HEK293T (cell line): Measurements from ENCODE around the gene DUSP8.
"Not testable (repeated sequence)": the region's sequence is repeated elsewhere in the genome, so short reads cannot be mapped to it uniquely, and the experiment has no call there.

Experiments used
- CTCF ChIA-PET: fragments of 350-600 bp; formaldehyde crosslinking; extraction: SDS; loops from one replicate; lab custom pipeline; 2021; ENCODE audit warnings: antibody characterized with exemption, inconsistent platforms; lab: Yijun Ruan, JAX
- POLR2A ChIA-PET: fragments of 350-600 bp; formaldehyde crosslinking; extraction: SDS; loops from one replicate; lab custom pipeline; 2020; ENCODE audit warnings: antibody characterized with exemption, inconsistent platforms; lab: Yijun Ruan, JAX
- DNase-seq: peaks from one replicate; pipeline ENCODE4 v3.0.0; 2012; ENCODE audit warnings: mixed read lengths; ENCODE audit errors: extremely low spot score
- ARNT ChIP-seq: fragments of 450-650 bp; IDR thresholded peaks from 2 replicates; pipeline ENCODE4 v1.6.1; 2017; ENCODE audit warnings: mild to moderate bottlenecking
- BHLHE40 ChIP-seq: fragments of 450-650 bp; IDR thresholded peaks from 2 replicates; pipeline ENCODE4 v1.6.1; 2016; ENCODE audit warnings: mild to moderate bottlenecking, moderate library complexity, borderline replicate concordance
- CTBP1 ChIP-seq: fragments of 450-650 bp; IDR thresholded peaks from 2 replicates; pipeline ENCODE4 v1.6.1; 2016; ENCODE audit warnings: borderline replicate concordance
- ELF4 ChIP-seq: fragments of 450-650 bp; IDR thresholded peaks from 2 replicates; pipeline ENCODE4 v1.6.1; 2017; ENCODE audit warnings: antibody characterized with exemption
- FOXA1 ChIP-seq: fragments of 450-650 bp; IDR thresholded peaks from 2 replicates; pipeline ENCODE4 v1.6.1; 2016; ENCODE audit warnings: mild to moderate bottlenecking
- FOXK2 ChIP-seq: fragments of 450-650 bp; IDR thresholded peaks from 2 replicates; pipeline ENCODE4 v1.6.1; 2016; ENCODE audit warnings: mild to moderate bottlenecking
- FOXM1 ChIP-seq: fragments of 450-650 bp; IDR thresholded peaks from 2 replicates; pipeline ENCODE4 v1.6.1; 2017; ENCODE audit warnings: mild to moderate bottlenecking, borderline replicate concordance
- HDGF ChIP-seq: fragments of 450-650 bp; IDR thresholded peaks from 2 replicates; pipeline ENCODE4 v1.6.1; 2017; ENCODE audit warnings: antibody characterized with exemption, borderline replicate concordance
- L3MBTL2 ChIP-seq: fragments of 450-650 bp; conservative IDR thresholded peaks from 2 replicates; pipeline ENCODE4 v1.6.1; 2016; ENCODE audit warnings: mild to moderate bottlenecking
- LEF1 ChIP-seq: fragments of 450-650 bp; IDR thresholded peaks from 2 replicates; pipeline ENCODE4 v1.6.1; 2017; ENCODE audit warnings: mild to moderate bottlenecking, borderline replicate concordance
- NFRKB ChIP-seq: fragments of 450-650 bp; IDR thresholded peaks from 2 replicates; pipeline ENCODE4 v1.6.1; 2016; ENCODE audit warnings: mild to moderate bottlenecking, moderate library complexity
- PKNOX1 ChIP-seq: fragments of 450-650 bp; IDR thresholded peaks from 2 replicates; pipeline ENCODE4 v1.6.1; 2016
- SP1 ChIP-seq: fragments of 450-650 bp; IDR thresholded peaks from 2 replicates; pipeline ENCODE4 v1.6.1; 2017
- SUZ12 ChIP-seq: fragments of 450-650 bp; IDR thresholded peaks from 2 replicates; pipeline ENCODE4 v1.6.1; 2016; ENCODE audit warnings: mild to moderate bottlenecking
- TARDBP ChIP-seq: fragments of 450-650 bp; IDR thresholded peaks from 2 replicates; pipeline ENCODE4 v1.6.1; 2016
- ZNF384 ChIP-seq: fragments of 450-650 bp; IDR thresholded peaks from 2 replicates; pipeline ENCODE4 v1.6.1; 2016

DUSP8 gene

GRCh38 chr11:1511937-1512496 lies 60.1 kb downstream of the DUSP8 start:
- CTCF ChIA-PET, result no interaction called here

GRCh38 chr11:1510928-1511327 lies 61.1 kb downstream of the DUSP8 start:
- ChIA-PET CTCF (interaction anchor here (0.6 kb wide), 1 partner anchor 19 kb away, joined by 3 read pairs; no protein-coding TSS in a partner anchor), POLR2A (no interaction called here)
- no peak for DNase-seq
- TF ChIP-seq L3MBTL2 (no peak), SUZ12 (no peak), BHLHE40 (no peak), SP1 (no peak), PKNOX1 (no peak), ZNF384 (no peak), TARDBP (no peak), FOXK2 (no peak), ELF4 (no peak), ARNT (no peak), HDGF (no peak), FOXA1 (no peak), LEF1 (no peak)

More at GRCh38 chr11:1511937-1512496, 60.1 kb downstream of the DUSP8 start:
- POLR2A ChIA-PET, result no interaction called here
- DNase-seq, result no peak
- TF ChIP-seq CTBP1, result no peak
- TF ChIP-seq PKNOX1, result no peak
- no peak for TF ChIP-seq TARDBP
- no peak for TF ChIP-seq ZNF384
- no peak for TF ChIP-seq FOXM1
- no peak for TF ChIP-seq L3MBTL2
- TF ChIP-seq BHLHE40, result no peak
- no peak for TF ChIP-seq FOXK2
- no peak for TF ChIP-seq NFRKB

GRCh38 chr11:1510351-1510750 lies 61.7 kb downstream of the DUSP8 start:
- POLR2A ChIA-PET, DNase-seq, CTCF ChIA-PET: not testable (repeated sequence)

- DNase-seq, result no peak
- TF ChIP-seq BHLHE40 (no peak), SUZ12 (no peak), ELF4 (no peak), CTBP1 (no peak), HDGF (no peak)
- CTCF ChIA-PET, result no interaction called here
- POLR2A ChIA-PET, result no interaction called here
These were observed 62.3 kb downstream of the DUSP8 start for GRCh38 chr11:1509626-1510255.

- ChIA-PET CTCF (no interaction called here), POLR2A (no interaction called here)
- no peak for DNase-seq
- TF ChIP-seq LEF1, result no peak
- TF ChIP-seq L3MBTL2, result no peak
- TF ChIP-seq HDGF, result no peak
- no peak for TF ChIP-seq TARDBP
- no peak for TF ChIP-seq PKNOX1
- no peak for TF ChIP-seq FOXA1
- TF ChIP-seq ZNF384, result no peak
- TF ChIP-seq NFRKB, result no peak
- no peak for TF ChIP-seq FOXK2
- no peak for TF ChIP-seq CTBP1
These were observed 63.1 kb downstream of the DUSP8 start for GRCh38 chr11:1508986-1509385.

GRCh38 chr11:1508491-1508891 lies 63.6 kb downstream of the DUSP8 start:
- POLR2A ChIA-PET, result interaction anchor here (1.5 kb wide), 1 partner anchor 9 kb away, joined by 3 read pairs; no protein-coding TSS in a partner anchor
- CTCF ChIA-PET, result no interaction called here
- no peak for TF ChIP-seq CTBP1
- DNase-seq, result no peak

GRCh38 chr11:1507381-1508140 lies 64.5 kb downstream of the DUSP8 start:
- no peak for DNase-seq
- TF ChIP-seq ZNF384, result no peak
- TF ChIP-seq FOXM1, result no peak
- TF ChIP-seq BHLHE40, result no peak
- ChIA-PET POLR2A (interaction anchor here (1.5 kb wide), 1 partner anchor 8 kb away, joined by 3 read pairs; no protein-coding TSS in a partner anchor), CTCF (no interaction called here)
